Measurements from ENCODE around the gene CLEC4M.
"Not testable (repeated sequence)": the region's sequence is repeated elsewhere in the genome, so short reads cannot be mapped to it uniquely, and the experiment has no call there.

CLEC4M gene

DNA sequence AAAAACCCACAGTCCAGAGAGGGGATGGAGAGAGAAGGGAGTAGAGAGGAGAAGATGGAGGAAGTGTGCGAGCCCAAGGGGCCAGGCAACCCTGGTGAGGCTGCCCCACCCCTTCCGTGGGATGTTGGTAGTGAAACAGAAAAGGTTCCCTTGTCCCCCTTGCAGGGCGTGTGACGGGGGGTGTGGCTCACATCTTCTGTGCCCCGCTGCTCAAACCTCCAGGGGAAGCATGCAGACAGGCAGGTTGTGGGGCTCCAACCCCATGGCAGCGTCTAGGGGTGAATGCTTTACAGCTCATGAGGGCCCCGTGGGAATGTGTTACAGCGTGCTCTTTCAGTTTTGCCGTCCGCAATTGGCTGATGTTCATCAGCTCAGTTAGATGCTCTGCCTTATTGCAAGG is 52.3 kb downstream of the CLEC4M start:
- DNase-seq (ENCODE audit: low read depth in 3 of 3) = no peak

DNA sequence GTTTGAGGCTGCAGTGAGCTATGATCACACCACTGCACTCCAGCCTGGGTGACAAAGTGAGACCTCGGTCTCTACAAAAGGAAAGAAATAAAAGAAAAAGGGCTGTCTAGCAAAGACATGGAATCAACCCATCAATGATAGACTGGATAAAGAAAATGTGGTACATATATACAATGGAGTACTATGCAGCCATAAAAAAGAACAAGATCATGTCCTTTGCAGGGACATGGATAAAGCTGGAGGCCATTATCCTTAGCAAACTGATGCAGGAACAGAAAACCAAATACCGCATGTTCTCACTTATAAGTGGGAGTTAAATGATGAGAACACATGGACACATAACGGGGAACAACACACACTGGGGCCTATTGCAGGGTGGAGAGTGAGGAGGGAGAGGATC is 53.0 kb downstream of the CLEC4M start:
- DNase-seq (ENCODE audit: low read depth in 3 of 3) = not testable (repeated sequence)

DNA sequence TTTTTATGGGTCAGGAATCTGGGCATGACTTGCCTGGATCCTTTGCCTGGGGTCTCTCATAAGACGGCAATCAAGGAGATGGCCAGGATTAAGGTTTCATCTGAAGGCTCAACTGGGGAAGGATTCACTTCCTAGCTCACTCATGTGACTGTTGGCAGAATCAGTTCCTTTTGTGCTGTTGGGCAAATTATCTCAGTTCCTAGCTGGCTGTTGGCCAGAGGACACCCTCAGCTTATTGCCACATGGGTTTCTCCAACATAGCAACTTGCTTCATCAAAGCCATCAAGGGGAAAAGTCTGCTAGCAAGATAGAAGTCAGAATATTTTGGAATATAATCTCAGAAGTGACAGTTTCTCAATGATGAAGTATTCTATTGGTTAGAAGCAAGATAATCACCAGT is 54.8 kb downstream of the CLEC4M start:
- no peak for DNase-seq (ENCODE audit: low read depth in 3 of 3)

DNA sequence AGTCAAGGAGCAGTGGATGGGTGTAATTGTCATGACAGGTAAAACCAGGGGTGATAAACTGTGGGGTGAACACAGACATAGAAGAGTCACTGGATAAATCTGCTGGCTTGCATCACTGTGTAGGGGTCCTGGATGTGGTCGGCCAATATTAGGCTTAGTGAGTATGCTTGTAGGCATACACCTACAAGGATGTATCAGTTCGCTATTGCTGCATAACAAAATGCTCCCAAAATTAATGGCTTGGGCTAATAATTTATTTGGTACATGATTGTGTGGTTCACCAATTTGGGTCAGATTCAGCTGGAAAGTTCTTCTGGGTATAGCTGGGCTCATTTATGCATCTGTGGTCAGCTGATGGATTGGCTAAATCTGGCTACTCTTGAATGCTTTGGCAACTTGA is 55.8 kb downstream of the CLEC4M start:
- DNase-seq (ENCODE audit: low read depth in 3 of 3) = no peak

Measured in stimulated activated CD4-positive, alpha-beta T cell treated with anti-CD3 and anti-CD28 coated beads, TNF-alpha, amount 100 ng/mL, for 4 hours (primary cell).